Nephron (organoid): ENCODE measurements around the gene MGAT5.

Experiments used
- H3K27ac Mint-ChIP-seq, 3 experiments: 2 replicates each; pipeline ENCODE4 v1.8.0; 2020; ENCODE audit warnings: mixed read lengths in 3 of 3, mild to moderate bottlenecking in 2 of 3, moderate library complexity in 1 of 3
- H3K27me3 Mint-ChIP-seq: 2 replicates; pipeline ENCODE4 v1.8.0; 2021; ENCODE audit warnings: low read depth, mild to moderate bottlenecking, moderate library complexity, mixed read lengths
- H3K36me3 Mint-ChIP-seq: 2 replicates; pipeline ENCODE4 v1.8.0; 2020; ENCODE audit warnings: low read depth, mixed read lengths
- H3K4me1 Mint-ChIP-seq: 2 replicates; pipeline ENCODE4 v1.8.0; 2020; ENCODE audit warnings: mixed read lengths
- H3K4me3 Mint-ChIP-seq, 3 experiments: 2 replicates each; pipeline ENCODE4 v1.8.0; 2020; ENCODE audit warnings: mild to moderate bottlenecking in 3 of 3, mixed read lengths in 3 of 3, moderate library complexity in 2 of 3
- H3K9me3 Mint-ChIP-seq: 2 replicates; pipeline ENCODE4 v1.8.0; 2020; ENCODE audit warnings: mixed read lengths
- TF ChIP-seq, protein P1 (sequence below), 3 experiments: fragments of 200-600 bp; sonication (generic); IDR thresholded peaks; one replicate each; pipeline ENCODE4 v1.5.0; 2021; ENCODE audit warnings: antibody characterized with exemption in 3 of 3; ENCODE audit not compliant: unreplicated experiment in 3 of 3

The MGAT5 gene

GRCh38 chr2:134280231-134280630 is 26.4 kb downstream of the MGAT5 start:
- Mint-ChIP-seq H3K27me3 (no peaks in the 10 kb centered on the region), H3K4me3 (no peak overlapping the region), H3K9me3 (no peaks in the 10 kb centered on the region), H3K36me3 (peaks cover 4% of the 10 kb centered on the region), H3K4me1 (peaks cover 20% of the 10 kb centered on the region), H3K27ac (no peak overlapping the region)
- TF ChIP-seq, protein P1, sequence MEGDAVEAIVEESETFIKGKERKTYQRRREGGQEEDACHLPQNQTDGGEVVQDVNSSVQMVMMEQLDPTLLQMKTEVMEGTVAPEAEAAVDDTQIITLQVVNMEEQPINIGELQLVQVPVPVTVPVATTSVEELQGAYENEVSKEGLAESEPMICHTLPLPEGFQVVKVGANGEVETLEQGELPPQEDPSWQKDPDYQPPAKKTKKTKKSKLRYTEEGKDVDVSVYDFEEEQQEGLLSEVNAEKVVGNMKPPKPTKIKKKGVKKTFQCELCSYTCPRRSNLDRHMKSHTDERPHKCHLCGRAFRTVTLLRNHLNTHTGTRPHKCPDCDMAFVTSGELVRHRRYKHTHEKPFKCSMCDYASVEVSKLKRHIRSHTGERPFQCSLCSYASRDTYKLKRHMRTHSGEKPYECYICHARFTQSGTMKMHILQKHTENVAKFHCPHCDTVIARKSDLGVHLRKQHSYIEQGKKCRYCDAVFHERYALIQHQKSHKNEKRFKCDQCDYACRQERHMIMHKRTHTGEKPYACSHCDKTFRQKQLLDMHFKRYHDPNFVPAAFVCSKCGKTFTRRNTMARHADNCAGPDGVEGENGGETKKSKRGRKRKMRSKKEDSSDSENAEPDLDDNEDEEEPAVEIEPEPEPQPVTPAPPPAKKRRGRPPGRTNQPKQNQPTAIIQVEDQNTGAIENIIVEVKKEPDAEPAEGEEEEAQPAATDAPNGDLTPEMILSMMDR (IDR thresholded peaks at IDR 0.05; ENCODE audit: unreplicated experiment in 3 of 3) = no peak

- no peak overlapping the region for H3K4me3 Mint-ChIP-seq
- TF ChIP-seq, protein P1 (IDR thresholded peaks at IDR 0.05; ENCODE audit: unreplicated experiment in 3 of 3) = no peak
- H3K27me3 Mint-ChIP-seq = no peaks in the 10 kb centered on the region
- H3K9me3 Mint-ChIP-seq = no peaks in the 10 kb centered on the region
- peaks cover 4% of the 10 kb centered on the region for H3K36me3 Mint-ChIP-seq
- peaks cover 24% of the 10 kb centered on the region for H3K4me1 Mint-ChIP-seq
- no peak overlapping the region for H3K27ac Mint-ChIP-seq
These were observed 26.9 kb downstream of the MGAT5 start for GRCh38 chr2:134280726-134281125.

DNA sequence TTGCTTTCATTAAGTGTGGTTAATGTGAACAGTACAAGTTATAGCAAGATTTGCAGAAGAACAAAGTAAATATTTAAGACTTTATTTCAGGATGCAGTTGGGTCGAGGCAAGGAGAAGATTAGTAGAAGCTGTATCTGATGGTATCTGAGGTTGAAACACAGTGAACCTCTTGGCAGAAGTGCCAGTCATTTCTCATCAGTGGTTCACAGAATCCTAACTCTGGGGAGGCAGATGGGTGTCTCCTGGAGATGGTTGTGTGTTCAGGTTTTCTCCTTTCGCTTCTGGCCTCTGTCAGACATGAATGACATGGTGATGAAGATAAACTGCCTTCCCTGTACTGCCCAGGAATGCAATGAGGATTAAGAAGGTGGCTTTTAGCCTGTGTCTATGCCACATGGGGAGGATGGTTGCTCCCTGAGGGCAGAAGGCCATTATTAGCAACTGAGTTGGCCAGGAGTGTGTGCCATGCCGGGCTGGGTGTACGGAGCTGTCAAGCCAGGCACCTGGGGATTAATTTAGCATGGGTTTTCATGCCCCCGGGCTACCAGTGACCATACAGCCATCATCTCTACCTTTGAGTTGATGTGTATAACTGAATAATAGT is 28.0 kb downstream of the MGAT5 start:
- peaks cover 28% of the 10 kb centered on the region for H3K4me1 Mint-ChIP-seq
- peaks cover 4% of the 10 kb centered on the region for H3K36me3 Mint-ChIP-seq
- H3K27me3 Mint-ChIP-seq = no peaks in the 10 kb centered on the region
- TF ChIP-seq, protein P1 (IDR thresholded peaks at IDR 0.05; ENCODE audit: unreplicated experiment in 3 of 3) = no peak
- H3K9me3 Mint-ChIP-seq = no peaks in the 10 kb centered on the region
- no peak overlapping the region for H3K27ac Mint-ChIP-seq
- H3K4me3 Mint-ChIP-seq = no peak overlapping the region

DNA sequence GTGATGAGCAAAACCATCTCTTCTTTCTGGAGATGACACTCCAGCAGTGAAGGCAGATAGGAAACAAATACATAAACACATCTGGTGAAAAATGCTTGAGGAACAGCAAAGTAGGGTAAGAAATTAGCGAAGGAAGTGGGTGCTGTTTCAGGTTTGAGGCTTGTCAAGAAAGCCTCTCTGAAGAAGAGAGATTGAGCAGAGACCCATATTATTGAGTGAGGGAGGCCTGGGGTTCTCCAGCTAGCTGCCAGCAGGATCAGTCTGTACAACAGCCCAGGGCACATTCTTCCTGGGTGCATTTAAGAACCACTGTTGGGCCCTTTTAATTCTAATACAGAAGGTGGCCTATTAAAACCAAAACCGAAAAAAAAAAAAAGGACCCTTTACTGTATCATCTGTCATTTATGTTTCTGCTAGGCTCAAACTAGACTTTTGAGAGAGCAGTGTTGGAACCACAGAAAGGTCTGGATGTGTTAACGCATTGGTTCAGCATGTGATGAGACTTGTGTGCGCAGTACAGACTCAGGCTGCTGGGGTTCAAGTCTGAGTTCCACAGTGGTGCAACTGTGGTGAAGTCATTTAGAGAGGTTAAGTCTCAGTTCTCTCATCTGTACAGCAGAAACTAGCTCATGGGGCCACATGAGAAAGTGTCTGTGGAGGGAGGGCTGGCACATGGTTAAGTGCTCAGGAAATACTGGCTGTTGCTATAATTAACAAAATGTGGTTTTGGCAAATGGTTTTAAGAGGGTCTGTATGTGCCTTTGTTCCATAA is 28.9 kb downstream of the MGAT5 start:
- Mint-ChIP-seq H3K27ac (no peak overlapping the region), H3K27me3 (no peaks in the 10 kb centered on the region)
- TF ChIP-seq, protein P1 (IDR thresholded peaks at IDR 0.05; ENCODE audit: unreplicated experiment in 3 of 3) = no peak

GRCh38 chr2:134283661-134284060 is 29.8 kb downstream of the MGAT5 start:
- H3K27me3 Mint-ChIP-seq = no peaks in the 10 kb centered on the region
- H3K9me3 Mint-ChIP-seq = no peaks in the 10 kb centered on the region
- peak overlapping the region in 1 of 3 experiments; percentile 40 for H3K27ac Mint-ChIP-seq
- peaks cover 32% of the 10 kb centered on the region for H3K4me1 Mint-ChIP-seq
- no peaks in the 10 kb centered on the region for H3K36me3 Mint-ChIP-seq
- TF ChIP-seq, protein P1 (IDR thresholded peaks at IDR 0.05; ENCODE audit: unreplicated experiment in 3 of 3) = no peak
- H3K4me3 Mint-ChIP-seq = no peak overlapping the region

More for the DNA sequence above, 28.9 kb downstream of the MGAT5 start:
- Mint-ChIP-seq H3K4me3 (no peak overlapping the region), H3K9me3 (no peaks in the 10 kb centered on the region), H3K36me3 (no peaks in the 10 kb centered on the region), H3K4me1 (peaks cover 34% of the 10 kb centered on the region)
